HG03196 (cell line): Measurements from ENCODE around the gene RRP1.
A peak's percentile ranks its signal among the peaks of the same experiment; 100 is the strongest.
"Not testable (repeated sequence)": the region's sequence is repeated elsewhere in the genome, so short reads cannot be mapped to it uniquely, and the experiment has no call there.

Experiments used
- ATAC-seq: cut with Tn5 transposase; IDR thresholded peaks from one replicate; pipeline ENCODE4 v1.9.1; 2021; ENCODE audit not compliant: unreplicated experiment

RRP1 gene

GRCh38 chr21:43835050-43835449 lies 45.7 kb downstream of the RRP1 start:
- no peak for ATAC-seq

GRCh38 chr21:43835861-43836260 lies 46.5 kb downstream of the RRP1 start:
- no peak for ATAC-seq

- no peak for ATAC-seq
Measured at GRCh38 chr21:43836616-43837015, 47.2 kb downstream of the RRP1 start.

GRCh38 chr21:43840259-43840658 lies 50.9 kb downstream of the RRP1 start:
- ATAC-seq: no peak

- ATAC-seq: no peak
Measured at GRCh38 chr21:43842742-43843141, 53.4 kb downstream of the RRP1 start.

- ATAC-seq: not testable (repeated sequence)
Measured at GRCh38 chr21:43844906-43845305, 55.5 kb downstream of the RRP1 start.

GRCh38 chr21:43845386-43845785 lies 56.0 kb downstream of the RRP1 start:
- ATAC-seq: no peak

- no peak for ATAC-seq
Measured at GRCh38 chr21:43846430-43846829, 57.1 kb downstream of the RRP1 start.

GRCh38 chr21:43847301-43847700 lies 57.9 kb downstream of the RRP1 start:
- no peak for ATAC-seq

- ATAC-seq: no peak
Measured at GRCh38 chr21:43848771-43849170, 59.4 kb downstream of the RRP1 start.

- ATAC-seq: no peak
Measured at GRCh38 chr21:43849532-43850299, 60.3 kb downstream of the RRP1 start.

GRCh38 chr21:43850728-43851295 lies 61.4 kb downstream of the RRP1 start:
- ATAC-seq: no peak

- ATAC-seq: no peak
Measured at GRCh38 chr21:43851593-43851992, 62.2 kb downstream of the RRP1 start.

- ATAC-seq: peak; percentile 16
Measured at GRCh38 chr21:43853851-43854772, 64.7 kb downstream of the RRP1 start.
